Stimulated activated CD4-positive, alpha-beta T cell treated with anti-CD3 and anti-CD28 coated beads, Interleukin-1b, Interleukin-23, amount 100 ng/mL, for 1 hour (primary cell): ENCODE measurements around the gene COL9A1.

Source experiments
- DNase-seq, 2 donors: peaks; one replicate each; pipeline ENCODE4 v3.0.0-alpha.2; 2020; ENCODE audit warnings: low read depth in 2 of 2

The COL9A1 gene

DNA sequence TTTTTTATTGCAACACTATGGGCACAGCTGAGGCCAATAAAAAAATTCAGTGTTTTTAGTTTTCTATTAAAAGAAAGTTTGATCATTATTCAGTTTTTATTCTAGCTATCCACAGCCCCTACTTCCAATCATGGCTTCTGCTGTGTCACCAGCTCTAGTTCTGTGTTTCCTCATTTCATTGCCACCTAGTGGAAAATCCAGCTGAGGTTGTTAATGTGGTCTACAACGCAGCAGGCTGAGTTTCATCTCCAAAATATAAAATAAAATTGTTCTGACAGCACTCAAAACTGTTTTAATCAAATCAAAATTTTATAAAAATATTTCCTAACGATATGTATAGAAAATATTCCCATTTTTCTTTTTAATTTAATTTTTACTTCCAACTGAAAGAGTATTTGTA is 13.6 kb downstream of the COL9A1 start:
- DNase-seq = no peak

- no peak for DNase-seq
Observed at GRCh38 chr6:70286905-70287304, 16.0 kb downstream of the COL9A1 start.

- no peak for DNase-seq
Observed at GRCh38 chr6:70285201-70285600, 17.7 kb downstream of the COL9A1 start.

DNA sequence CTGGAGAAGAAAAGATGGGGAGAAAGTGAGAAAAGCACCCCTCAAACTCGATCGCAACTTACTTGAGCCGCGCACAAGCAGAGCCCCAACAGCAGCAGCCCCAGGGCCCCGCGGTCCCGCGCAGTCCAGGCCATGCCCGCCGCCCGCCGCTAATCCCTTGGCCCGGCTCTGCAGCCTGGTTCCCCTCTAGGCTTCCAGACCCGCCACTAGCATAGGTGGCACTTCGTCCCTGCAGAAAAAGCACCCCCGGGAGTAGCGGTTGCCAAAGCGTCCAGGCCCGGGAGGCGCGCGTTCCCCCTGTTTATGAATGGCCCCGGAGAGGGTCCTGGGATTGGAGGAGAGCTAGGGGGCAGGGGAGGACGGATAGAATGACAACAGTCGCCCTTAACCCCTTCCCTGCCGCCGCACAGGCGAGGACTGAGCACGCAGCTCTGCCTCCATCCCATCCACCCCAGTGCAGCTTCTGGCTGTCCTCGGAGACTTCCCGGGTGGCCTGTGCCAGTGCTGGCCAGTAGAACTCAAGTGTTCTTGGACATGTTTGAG is 19.9 kb downstream of the COL9A1 start:
- no peak for DNase-seq

DNA sequence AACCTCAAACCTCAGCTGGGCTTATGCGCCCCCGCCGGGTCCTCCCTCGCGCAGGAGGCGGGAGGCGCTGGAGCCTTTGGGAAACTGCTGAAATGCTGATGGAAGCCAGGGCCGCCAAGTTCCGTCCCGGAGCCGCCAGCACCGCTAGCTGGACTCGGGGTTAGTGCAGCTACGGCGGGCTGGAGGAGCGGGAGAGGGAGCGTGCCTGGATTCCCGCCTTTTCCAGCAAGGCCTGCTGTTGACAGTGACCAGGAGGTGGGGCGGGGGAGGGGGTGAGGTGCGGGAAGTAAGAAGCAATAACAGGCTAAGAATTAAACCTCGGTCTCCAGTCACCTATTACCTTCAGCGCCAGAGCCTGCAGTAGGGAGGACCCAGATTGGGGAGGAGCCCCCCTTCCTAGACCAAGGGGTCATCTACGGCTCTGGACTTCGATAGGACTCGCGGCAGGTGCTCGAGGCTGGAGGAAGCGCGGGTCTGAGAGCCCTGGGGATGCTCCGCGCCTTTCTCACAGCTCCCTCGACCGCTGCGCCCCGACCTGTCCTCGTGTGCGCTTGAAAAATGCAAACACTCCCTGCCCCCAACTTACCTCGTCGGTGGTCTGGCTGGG is 20.5 kb downstream of the COL9A1 start:
- DNase-seq = no peak

GRCh38 chr6:70281923-70282311 is 21.0 kb downstream of the COL9A1 start:
- DNase-seq = no peak

DNA sequence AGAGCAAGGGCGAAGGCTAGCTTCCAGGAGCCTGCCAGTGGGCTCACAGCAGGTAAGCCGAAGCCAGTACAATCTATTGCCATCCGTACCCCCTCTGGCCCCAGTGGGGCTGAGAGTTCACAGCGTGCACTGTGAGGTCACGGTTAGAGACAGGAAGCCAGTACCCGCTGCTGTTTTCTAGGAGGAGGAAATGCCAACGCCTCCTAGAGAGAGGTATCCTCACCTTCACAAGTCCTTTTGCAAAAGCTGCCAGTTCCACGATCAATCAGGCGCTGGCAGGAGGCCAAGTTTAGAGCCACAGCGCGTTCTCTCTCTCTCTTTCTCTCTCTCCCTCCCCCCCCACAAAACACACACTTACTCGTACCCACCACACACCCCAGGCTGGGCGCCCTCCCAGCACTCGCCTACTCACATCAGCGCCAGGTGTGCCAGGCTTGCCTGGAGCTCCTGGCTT is 22.5 kb downstream of the COL9A1 start:
- no peak for DNase-seq

DNA sequence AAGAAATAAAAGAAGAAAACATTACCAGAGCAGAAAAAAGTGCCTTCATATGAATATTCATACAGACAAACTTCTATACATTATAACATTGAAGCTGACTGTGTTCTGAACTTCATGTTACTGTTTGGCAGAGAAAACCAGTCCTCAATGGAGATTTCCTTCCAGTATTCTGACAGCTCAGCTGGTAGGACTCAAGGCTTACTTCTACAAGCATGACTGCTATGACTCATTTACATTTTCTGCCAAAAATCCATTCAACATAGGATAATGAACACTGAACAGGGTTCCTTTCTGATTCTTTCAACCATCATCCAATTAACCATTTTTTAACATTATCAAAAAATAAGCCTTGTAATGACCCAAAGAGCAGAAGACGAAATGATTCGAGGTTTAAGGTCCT is 25.4 kb downstream of the COL9A1 start:
- DNase-seq = no peak

DNA sequence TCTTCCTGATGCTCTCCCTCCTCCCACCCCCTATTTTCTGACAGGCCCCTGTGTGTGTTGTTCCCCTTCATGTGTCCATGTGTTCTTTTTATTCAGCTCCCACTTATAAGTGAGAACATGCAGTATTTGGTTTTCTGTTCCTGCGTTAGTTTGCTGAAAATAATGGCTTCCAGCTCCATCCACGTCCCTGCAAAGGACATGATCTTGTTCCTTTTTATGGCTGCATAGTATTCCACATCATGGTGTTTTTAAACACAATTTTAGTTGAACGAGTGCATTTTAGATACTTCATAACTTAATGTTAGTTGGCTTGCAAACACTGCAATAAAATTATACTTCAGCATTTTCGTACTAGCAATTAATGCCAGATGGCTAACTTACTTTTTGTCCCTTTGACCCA is 28.5 kb downstream of the COL9A1 start:
- no peak for DNase-seq

DNA sequence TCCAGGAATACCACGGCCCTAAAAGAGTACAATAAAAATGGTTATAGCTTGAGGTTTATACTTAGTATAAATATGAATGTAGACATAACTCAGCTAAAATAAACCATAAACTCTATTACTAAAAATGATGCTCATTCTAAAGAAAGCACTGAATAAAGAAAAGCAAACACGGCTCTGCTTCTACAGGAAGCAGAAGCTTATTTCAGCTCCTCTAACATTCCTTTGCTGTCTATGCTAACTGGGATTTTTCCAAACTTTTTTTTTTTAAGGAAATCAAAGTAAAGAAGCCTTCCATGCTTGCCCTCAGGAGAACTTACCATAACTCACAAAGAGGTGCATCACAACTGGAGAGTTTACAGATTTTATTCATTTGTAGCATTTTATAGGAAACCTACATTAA is 30.8 kb downstream of the COL9A1 start:
- DNase-seq = no peak

- no peak for DNase-seq
Observed at GRCh38 chr6:70270287-70271005, 32.4 kb downstream of the COL9A1 start.

DNA sequence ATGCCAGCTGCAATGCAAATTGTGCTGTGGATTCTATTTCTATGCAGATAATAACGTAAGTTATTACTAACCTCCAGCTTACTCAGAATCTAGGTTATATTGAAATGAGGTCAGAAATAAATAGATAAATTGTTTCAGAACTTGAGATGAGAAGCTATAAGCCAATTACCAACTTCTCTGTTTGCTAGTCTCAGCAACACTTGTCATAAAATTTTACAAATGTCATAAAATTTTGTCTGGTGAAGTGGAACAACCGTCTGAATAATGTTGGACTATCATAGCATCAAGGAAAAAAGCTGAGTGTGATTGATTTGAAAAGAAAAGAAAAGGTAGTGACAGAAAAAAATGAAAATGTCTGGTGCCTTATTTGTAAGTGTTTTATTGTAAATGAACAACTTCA is 36.7 kb downstream of the COL9A1 start:
- no peak for DNase-seq

DNA sequence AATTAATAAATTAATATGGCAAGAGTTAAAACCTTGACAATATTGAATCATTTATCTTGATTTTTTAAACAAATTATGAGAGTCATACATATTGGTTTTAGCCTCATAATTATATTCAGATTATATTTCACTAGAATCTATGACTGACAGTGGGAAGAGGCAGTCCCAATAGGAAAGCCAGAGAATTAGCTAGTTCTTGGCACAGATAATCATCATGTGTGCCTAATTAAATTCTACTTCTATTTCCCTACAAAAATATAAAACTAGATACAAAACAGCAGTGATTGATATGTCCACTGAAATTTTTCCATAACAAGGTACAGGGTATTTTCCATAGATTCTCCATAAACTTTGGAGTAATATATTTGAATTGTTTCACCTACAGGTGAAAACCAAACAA is 38.6 kb downstream of the COL9A1 start:
- DNase-seq = no peak

DNA sequence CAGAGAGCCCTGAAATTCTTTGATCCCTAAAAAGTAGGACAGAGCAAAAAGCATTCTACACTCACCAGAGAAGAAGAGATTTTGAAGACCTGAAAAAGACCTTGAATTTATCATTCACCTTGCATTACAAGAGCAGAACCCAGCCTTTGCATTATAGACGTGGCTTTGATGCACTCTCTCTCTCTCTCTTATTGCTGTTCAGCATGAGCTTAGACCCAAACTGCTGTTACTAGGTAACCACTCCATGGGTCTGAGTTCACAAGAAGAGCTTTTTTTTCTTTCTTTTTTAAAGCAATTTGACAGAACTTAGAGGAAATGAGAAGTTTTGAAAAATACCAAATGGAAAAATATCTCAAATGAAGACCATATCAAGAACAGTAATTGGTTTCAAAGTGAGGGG is 44.4 kb downstream of the COL9A1 start:
- no peak for DNase-seq

DNA sequence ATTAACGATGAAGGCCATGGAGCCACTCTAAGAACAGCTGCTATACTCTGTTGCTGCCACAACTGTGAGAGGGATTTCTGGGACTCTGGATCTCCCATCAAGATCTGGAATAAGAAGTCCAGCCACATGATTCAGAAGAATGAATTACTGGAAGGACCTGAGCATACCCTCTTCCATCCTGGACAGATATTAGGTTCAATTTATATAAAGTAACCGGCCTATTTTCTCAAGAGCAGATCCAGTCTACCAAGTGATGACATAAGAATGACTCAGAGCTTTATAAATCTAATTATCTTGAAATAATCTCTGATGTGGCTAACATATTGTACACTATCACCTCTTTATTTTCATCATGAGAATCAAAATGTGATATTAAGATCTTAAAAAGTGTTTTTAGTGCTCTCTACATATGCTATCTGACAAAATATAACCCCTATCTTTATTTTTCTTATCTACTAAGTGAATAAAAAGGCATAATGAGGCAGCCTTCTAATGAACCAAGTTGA is 45.1 kb downstream of the COL9A1 start:
- DNase-seq = no peak

- DNase-seq = no peak
Observed at GRCh38 chr6:70254784-70255183, 48.1 kb downstream of the COL9A1 start.

GRCh38 chr6:70253923-70254322 is 49.0 kb downstream of the COL9A1 start:
- no peak for DNase-seq

DNA sequence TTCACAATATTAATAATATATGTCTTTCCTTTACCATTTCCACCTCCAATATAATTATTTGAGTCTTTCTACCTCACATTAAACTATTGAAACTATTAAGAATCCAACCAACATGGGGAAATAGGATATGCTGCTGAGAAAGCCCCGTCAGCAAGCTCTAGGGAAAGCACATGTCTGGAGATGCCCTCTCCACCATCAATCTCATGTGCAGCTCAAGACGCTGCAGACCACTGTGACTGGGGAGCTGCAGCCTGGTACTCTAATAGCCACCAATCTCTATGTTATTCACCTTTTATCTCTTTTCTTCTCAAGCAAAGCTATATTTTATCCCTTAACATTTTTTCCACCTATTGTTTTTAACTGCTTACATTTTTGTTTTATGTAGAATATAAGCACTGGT is 50.3 kb downstream of the COL9A1 start:
- DNase-seq = no peak

DNA sequence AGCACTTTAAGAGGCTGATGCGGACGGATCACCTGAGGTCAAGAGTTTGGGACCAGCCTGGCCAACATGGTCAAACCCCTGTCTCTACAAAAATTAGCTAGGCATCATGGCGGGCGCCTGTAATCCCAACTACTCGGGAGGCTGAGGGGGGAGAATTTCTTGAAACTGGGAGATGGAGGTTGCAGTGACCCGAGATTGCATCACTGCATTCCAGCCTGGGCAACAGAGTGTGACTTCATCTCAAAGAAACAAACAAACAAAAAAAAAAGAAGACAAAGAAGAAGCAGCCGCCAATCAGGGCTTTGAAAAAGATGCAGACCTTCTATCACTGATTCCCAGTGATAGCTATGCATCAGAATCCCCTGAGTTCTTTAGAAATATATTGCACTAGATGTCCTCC is 56.8 kb downstream of the COL9A1 start:
- no peak for DNase-seq

- DNase-seq = no peak
Observed at GRCh38 chr6:70241991-70242420, 60.9 kb downstream of the COL9A1 start.

DNA sequence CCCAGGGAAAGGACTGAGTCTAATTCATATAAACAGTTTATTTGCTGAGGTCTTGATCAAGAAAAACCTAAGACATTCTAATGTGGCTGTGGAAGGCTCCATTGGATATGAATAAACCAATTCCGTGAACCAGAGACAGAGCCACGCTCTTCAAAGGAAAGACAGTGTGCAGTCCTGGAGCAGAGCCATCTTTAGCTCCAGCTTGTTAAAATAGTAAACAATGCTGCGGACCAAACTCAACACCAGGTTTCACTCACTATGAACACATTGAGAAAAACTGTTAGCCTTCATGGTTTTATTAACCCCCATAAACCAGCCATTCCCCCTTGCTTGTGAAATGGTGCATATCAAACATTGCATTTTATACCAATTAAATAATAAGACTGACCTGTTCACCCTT is 61.9 kb downstream of the COL9A1 start:
- no peak for DNase-seq

- DNase-seq = no peak
Observed at GRCh38 chr6:70236343-70236742, 66.5 kb downstream of the COL9A1 start.

DNA sequence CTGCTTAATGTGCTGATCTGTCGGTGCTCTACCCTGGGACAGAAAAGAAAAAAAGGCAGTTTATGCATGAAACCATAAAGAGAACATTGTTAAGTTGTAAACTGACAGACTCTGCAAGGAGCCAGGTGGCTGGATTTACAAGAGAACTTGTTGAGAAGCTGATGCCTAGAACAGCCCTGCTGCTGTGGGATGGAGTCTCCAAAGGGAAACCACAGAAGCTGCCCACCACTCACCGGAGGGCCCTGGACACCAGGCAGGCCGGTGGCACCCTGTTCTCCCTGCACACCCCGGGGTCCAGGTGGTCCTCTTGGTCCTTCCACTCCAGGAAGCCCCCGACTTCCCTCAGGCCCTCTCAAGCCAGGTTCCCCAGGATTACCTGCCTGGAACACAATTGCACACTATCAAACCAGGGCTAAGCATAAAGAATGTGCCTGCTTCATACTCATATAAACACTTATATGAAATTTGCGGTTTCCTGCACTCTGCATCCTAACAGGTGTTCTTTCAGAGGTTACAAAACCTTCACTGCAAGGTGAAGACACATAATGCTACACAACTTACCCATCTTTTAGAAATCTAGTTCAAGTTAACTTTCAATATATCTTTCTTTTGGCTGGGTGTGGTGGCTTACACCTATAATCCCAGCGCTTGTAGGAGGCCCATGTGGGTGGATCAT is 68.2 kb downstream of the COL9A1 start:
- no peak for DNase-seq
